ENCODE measurements around the gene SERPINE2. TPM values are rescaled to one million over a fixed set of nuclear protein-coding genes. Genes with fewer than 3 reads are reported as not detected.

The SERPINE2 gene
- total and polyA plus RNA-seq, 11 donors = 9.3 to 61.7 (median 22.1) TPM

GRCh38 chr2:224036731-224037361 lies 2.2 kb downstream of the SERPINE2 start:
- Histone ChIP-seq H3K4me1 (peaks cover 0 to 35% (median 6%) of the 10 kb centered on the region in 12 donors), H3K36me3 (no peaks in the 10 kb centered on the region), H3K27me3 (peaks cover 0 to 53% (median 15%) of the 10 kb centered on the region in 9 donors), H3K4me3 (peak overlapping the region in 6 of 12 donors; percentile 59 to 79 (median 72)), H3K27ac (no peak overlapping the region), H3K9me3 (no peaks in the 10 kb centered on the region)
- ATAC-seq = no peak
- DNase-seq = no peak
- no peak for TF ChIP-seq CTCF (IDR thresholded peaks at IDR 0.05)
- no peak for TF ChIP-seq POLR2A (IDR thresholded peaks at IDR 0.05)
- 85 to 90% (median 88%) methylated on average over 6 of the region's 6 CpGs for WGBS, 4 donors
- intact Hi-C loops (cut with DNase I) = loop anchor here in 2 of 10 donors (5.0 kb wide), 1 partner anchor 40 kb away; no protein-coding TSS in a partner anchor

DNA sequence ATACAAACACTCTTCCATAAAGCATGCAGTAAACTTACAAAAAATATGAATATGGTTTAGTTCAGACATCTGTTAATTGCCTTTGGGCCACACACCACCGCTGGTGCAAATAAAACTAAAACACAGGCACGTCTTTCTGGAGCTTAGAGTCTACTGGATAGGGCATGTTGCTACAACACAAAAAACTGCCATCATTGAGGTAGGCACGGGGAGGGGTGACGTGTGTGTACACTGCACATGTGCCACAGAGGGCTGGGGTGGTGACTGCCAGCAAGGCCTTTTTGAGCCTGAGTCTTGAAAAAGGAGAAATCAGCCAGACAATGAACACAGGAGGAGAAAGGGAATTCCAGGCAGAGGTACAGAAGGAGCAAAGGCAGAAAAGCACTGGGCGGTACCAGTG lies 5.1 kb downstream of the SERPINE2 start:
- H3K4me3 ChIP-seq = no peak overlapping the region
- no peak for DNase-seq
- H3K9me3 ChIP-seq = no peaks in the 10 kb centered on the region
- intact Hi-C loops (cut with DNase I) = loop anchor here in 1 of 10 donors (5.0 kb wide), 1 partner anchor 37 kb away; no protein-coding TSS in a partner anchor
- no peak for ATAC-seq
- H3K27me3 ChIP-seq = peaks cover 0 to 36% (median 11%) of the 10 kb centered on the region in 9 donors
- WGBS, 4 donors = 90 to 92% (median 91%) methylated on average over 5 of the region's 5 CpGs
- no peak overlapping the region for H3K27ac ChIP-seq
- TF ChIP-seq CTCF (IDR thresholded peaks at IDR 0.05) = no peak
- TF ChIP-seq POLR2A (IDR thresholded peaks at IDR 0.05) = no peak
- peaks cover 0 to 4% (median 0%) of the 10 kb centered on the region in 9 donors for H3K36me3 ChIP-seq
- H3K4me1 ChIP-seq = peaks cover 0 to 22% (median 2%) of the 10 kb centered on the region in 12 donors

- TF ChIP-seq CTCF (IDR thresholded peaks at IDR 0.05) = no peak
- no peak for TF ChIP-seq POLR2A (IDR thresholded peaks at IDR 0.05)
- H3K36me3 ChIP-seq = peaks cover 0 to 4% (median 0%) of the 10 kb centered on the region in 9 donors
- 86 to 90% (median 87%) methylated on average over 3 of the region's 3 CpGs for WGBS, 4 donors
- no peak overlapping the region for H3K4me3 ChIP-seq
- H3K27me3 ChIP-seq = peaks cover 0 to 35% (median 11%) of the 10 kb centered on the region in 9 donors
- no peaks in the 10 kb centered on the region for H3K9me3 ChIP-seq
- peaks cover 0 to 22% (median 2%) of the 10 kb centered on the region in 12 donors for H3K4me1 ChIP-seq
- intact Hi-C loops (cut with DNase I) = loop anchor here in 1 of 10 donors (5.0 kb wide), 1 partner anchor 36 kb away; no protein-coding TSS in a partner anchor
- no peak for ATAC-seq
- DNase-seq = no peak
- H3K27ac ChIP-seq = no peak overlapping the region
These were observed 5.5 kb downstream of the SERPINE2 start for GRCh38 chr2:224033601-224034000.

DNA sequence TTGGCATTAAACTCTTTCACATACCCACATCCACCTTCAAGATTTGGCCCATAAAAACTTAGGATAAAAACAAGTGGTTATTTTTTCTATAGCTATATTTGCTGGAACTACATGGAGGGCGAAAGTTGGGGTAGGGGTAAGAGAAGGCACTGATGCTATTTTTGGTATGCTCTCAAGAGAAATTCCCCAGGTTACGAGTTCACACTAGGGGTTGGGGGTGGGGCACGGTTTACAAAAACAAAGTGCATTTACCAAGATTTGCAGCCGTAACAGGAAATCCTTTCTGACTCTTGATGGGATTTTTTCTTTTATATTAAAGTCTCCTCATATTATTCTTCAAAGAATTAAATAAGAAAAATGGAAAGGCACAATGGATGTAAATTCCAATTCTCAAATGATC lies 6.8 kb downstream of the SERPINE2 start:
- no peak for DNase-seq
- no peak for TF ChIP-seq CTCF (IDR thresholded peaks at IDR 0.05)
- no peak for TF ChIP-seq POLR2A (IDR thresholded peaks at IDR 0.05)
- Histone ChIP-seq H3K9me3 (no peaks in the 10 kb centered on the region), H3K36me3 (peaks cover 0 to 4% (median 0%) of the 10 kb centered on the region in 9 donors), H3K4me1 (peaks cover 0 to 14% (median 0%) of the 10 kb centered on the region in 12 donors), H3K27ac (no peak overlapping the region), H3K27me3 (peaks cover 0 to 25% (median 3%) of the 10 kb centered on the region in 9 donors), H3K4me3 (no peak overlapping the region)
- WGBS, 4 donors = 32 to 43% (median 35%) methylated on average over 4 of the region's 4 CpGs
- ATAC-seq = no peak
- intact Hi-C loops (cut with DNase I) = loop anchor here in 1 of 10 donors (5.0 kb wide), 1 partner anchor 35 kb away; no protein-coding TSS in a partner anchor

Measured in heart left ventricle (tissue), 16 donors.